ENCODE results near the gene FAM131A. TPM values are rescaled to one million over a fixed set of nuclear protein-coding genes. Genes with fewer than 3 reads are reported as not detected.

FAM131A gene
- total RNA-seq (2013; cell fraction: nucleolus; rRNA removed), result 11.0 and 11.8 TPM in 2 replicates
- total RNA-seq (2014; rRNA removed) (4.0 and 4.5 TPM in 2 replicates), total RNA-seq (2014; rRNA removed; fragmentation: Illumina TruSeq; extraction: Trizol) (1.4 and 1.9 TPM in 2 replicates), total RNA-seq (2021) (3.0 and 5.0 TPM in 2 replicates), polyA plus RNA-seq (2011; rRNA removed) (0.17 and 0.42 TPM in 2 replicates), polyA plus RNA-seq (2014; fragmentation: Illumina TruSeq; extraction: Trizol) (0.74 and 1.4 TPM in 2 replicates), polyA plus RNA-seq (2014; fragmentation: Nextera tagmentation; extraction: Ambion mirVana) (under 1 TPM; 0.31 to 0.47 TPM), polyA plus RNA-seq (2014; rRNA removed) (4.5 and 5.1 TPM in 2 replicates), polyA plus RNA-seq (2016; fragmentation: Nextera tagmentation; extraction: Ambion mirVana) (1 to 10 TPM; 1.0 to 1.7 TPM), polyA minus RNA-seq (2011; rRNA and poly(A)+ RNA removed) (0.15 and 0.72 TPM in 2 replicates), Bru-seq, nascent RNA (percentile 50 among the genes with signal in this experiment), BruChase-seq, experiment 1, labeled RNA remaining after a 6-hour chase (percentile 47 among the genes with signal in this experiment), BruChase-seq, experiment 2, labeled RNA remaining after a 2-hour chase (percentile 52 among the genes with signal in this experiment)
- 1.5 TPM for polyA plus RNA-seq (2011; ENCODE audit: low read depth)
- 0.45 and 0.77 TPM in 2 replicates for polyA plus RNA-seq (2011; cell fraction: cytosol; rRNA removed)
- 1.0 and 1.5 TPM in 2 replicates for polyA plus RNA-seq (2011; cell fraction: nucleus; rRNA removed)
- polyA plus RNA-seq (2012), result 2.1 and 3.3 TPM in 2 replicates
- polyA minus RNA-seq (2011; cell fraction: cytosol; rRNA and poly(A)+ RNA removed), result not detected in 2 replicates
- polyA minus RNA-seq (2011; cell fraction: nucleus; rRNA and poly(A)+ RNA removed), result 0.36 and 3.0 TPM in 2 replicates
- long read RNA-seq, experiment 1, result 0 reads
- long read RNA-seq, experiment 2, partial matches to known transcripts, result 0 of 2 reads
- long read RNA-seq, experiment 2, other reads (novel, unspliced or antisense), result 2 of 2 reads

DNA sequence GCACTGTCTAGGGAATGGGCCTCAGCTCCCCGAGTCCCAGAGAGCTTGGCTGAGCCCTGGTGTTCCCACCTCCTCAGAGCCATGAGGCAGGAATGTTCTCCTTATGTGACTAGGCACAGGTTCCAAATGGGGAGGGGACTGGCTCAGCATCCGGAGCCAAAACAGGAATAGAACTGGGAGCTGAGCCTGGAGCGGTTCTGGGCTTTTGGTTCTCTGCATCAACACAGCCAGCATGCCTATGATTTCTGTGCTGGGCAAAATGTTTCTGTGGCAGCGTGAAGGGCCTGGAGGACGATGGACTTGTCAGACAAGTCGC lies at the start of gene FAM131A:
Gene FAM131A (plus strand): TSS at position 202 of the 316 bp plus-strand sequence. CDS start 31 bp downstream, at position 233.
- 76% methylated on average over 6 of the region's 6 CpGs for WGBS (ENCODE audit: insufficient coverage, insufficient replicate concordance, low lambda C conversion rate, missing lambda C conversion rate)
- Histone ChIP-seq H3K36me3 (ENCODE audit: control insufficient read depth in 2 of 2, insufficient read depth in 2 of 2, low read length in 1 of 2) (peaks cover 9 to 15% of the 10 kb centered on the region in 2 experiments), H3K4me1 (ENCODE audit: control insufficient read depth, insufficient read depth, low read length) (peaks cover 11% of the 10 kb centered on the region), H2AFZ (ENCODE audit: control insufficient read depth, low read depth, low read length) (peak within 1 kb of the TSS; percentile 19), H3K4me2 (ENCODE audit: control insufficient read depth, insufficient read depth) (peak within 1 kb of the TSS; percentile 94), H3K9ac (ENCODE audit: control insufficient read depth, insufficient read depth, low read length) (peak within 1 kb of the TSS; percentile 45; the same call in 1 of the 2 replicates), H3K79me2 (ENCODE audit: control insufficient read depth, insufficient read depth, low read length) (no peaks in the 10 kb centered on the region), H3K9me3 (replicated peaks; ENCODE audit: control insufficient read depth, insufficient read depth, low read length) (no peaks in the 10 kb centered on the region), H3K4me3 (peak within 1 kb of the TSS; percentile 80), H4K20me1 (ENCODE audit: control insufficient read depth, insufficient read depth) (peaks cover 2% of the 10 kb centered on the region), H3K27ac (ENCODE audit: control insufficient read depth, insufficient read depth) (no peak within 1 kb of the TSS; the same call in 1 of the 2 replicates), H3K27me3 (replicated peaks in 1 of 2; ENCODE audit: control insufficient read depth in 2 of 2, insufficient read depth in 2 of 2, low read length in 1 of 2) (no peaks in the 10 kb centered on the region)
- TF ChIP-seq SMAD5 (IDR thresholded peaks at IDR 0.05; ENCODE audit: low read depth), result no peak
- no peak for TF ChIP-seq NBN (IDR thresholded peaks at IDR 0.05)
- TF ChIP-seq POLR2AphosphoS2 (IDR thresholded peaks at IDR 0.05; ENCODE audit: low read depth, low read length), result no peak
- no peak for TF ChIP-seq PML (IDR thresholded peaks at IDR 0.05; ENCODE audit: low read length)
- no peak for TF ChIP-seq LARP7 (IDR thresholded peaks at IDR 0.05)
- TF ChIP-seq EED (IDR thresholded peaks at IDR 0.05; ENCODE audit: low read depth), result no peak
- no peak for TF ChIP-seq FOXK2 (IDR thresholded peaks at IDR 0.05)
- no peak for TF ChIP-seq JUNB (IDR thresholded peaks at IDR 0.05)
- RAD21 ChIA-PET (ENCODE audit: unreplicated experiment), result no interaction called here
- intact Hi-C loops (cut with micrococcal nuclease; ENCODE audit: unreplicated experiment) (no loop called here), in situ Hi-C loops (cut with MboI) (no loop called here)
- no TSS peak for BruUV-seq (replicated peaks)
- ATAC-seq (no peak), FAIRE-seq (no peak), DNase-seq (ENCODE audit: low read depth, low spot score) (no peak)
- POLR2A ChIA-PET, result interaction anchor here (0.8 kb wide), 1 partner anchor 38 kb away, joined by 3 read pairs; no protein-coding TSS in a partner anchor
- CTCF ChIA-PET, result interaction anchor here (1.2 kb wide), 1 partner anchor 18 kb away, joined by 6 read pairs; no protein-coding TSS in a partner anchor
- SMC1A ChIA-PET (ENCODE audit: uncharacterized antibody, unreplicated experiment), result no interaction called here
